VCaP (cell line): ENCODE results near the gene NOS2.

ENCODE experiments used
- H3K27ac ChIP-seq: fragments of 450-650 bp; 2 replicates; pipeline ENCODE4 v1.5.1; 2017
- TF ChIP-seq, protein P1 (sequence below): fragments of 450-650 bp; conservative IDR thresholded peaks from 2 replicates; pipeline ENCODE4 v1.5.1; 2017; ENCODE audit warnings: mild to moderate bottlenecking, moderate library complexity

NOS2 gene

DNA sequence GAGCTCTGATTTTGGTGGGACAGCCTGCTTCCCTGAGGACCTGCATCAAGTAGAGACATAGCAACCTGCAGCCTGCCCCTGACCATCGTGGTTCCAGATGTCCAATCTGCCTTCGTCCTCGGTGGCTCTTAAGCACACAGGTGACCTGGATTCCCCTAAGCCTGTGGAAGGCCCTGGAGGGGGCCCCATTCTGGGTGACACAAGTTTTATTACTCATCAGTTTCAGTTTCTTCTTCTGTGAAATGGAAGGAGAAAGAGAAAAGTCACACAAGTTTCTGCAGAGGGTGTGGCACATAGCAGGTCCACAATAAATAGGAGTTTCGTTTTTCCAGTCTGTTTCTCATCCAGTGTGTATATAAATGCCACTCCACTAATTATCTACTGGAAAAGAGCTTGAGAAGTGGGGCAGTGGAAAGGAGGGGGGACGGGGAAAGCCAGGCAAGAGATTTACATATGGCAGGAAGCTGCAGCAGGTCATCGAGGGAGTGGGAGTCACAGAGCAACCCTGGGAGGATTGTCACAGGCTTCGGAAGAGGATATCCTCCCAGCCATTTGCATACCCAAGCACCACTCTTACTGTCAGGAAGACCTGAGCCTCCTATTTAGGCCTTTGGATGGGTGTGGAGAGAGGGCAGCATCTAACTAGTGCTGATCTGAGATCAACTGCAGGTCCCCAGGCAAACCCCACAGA is 10.0 kb upstream of the NOS2 start:
- TF ChIP-seq, protein P1, sequence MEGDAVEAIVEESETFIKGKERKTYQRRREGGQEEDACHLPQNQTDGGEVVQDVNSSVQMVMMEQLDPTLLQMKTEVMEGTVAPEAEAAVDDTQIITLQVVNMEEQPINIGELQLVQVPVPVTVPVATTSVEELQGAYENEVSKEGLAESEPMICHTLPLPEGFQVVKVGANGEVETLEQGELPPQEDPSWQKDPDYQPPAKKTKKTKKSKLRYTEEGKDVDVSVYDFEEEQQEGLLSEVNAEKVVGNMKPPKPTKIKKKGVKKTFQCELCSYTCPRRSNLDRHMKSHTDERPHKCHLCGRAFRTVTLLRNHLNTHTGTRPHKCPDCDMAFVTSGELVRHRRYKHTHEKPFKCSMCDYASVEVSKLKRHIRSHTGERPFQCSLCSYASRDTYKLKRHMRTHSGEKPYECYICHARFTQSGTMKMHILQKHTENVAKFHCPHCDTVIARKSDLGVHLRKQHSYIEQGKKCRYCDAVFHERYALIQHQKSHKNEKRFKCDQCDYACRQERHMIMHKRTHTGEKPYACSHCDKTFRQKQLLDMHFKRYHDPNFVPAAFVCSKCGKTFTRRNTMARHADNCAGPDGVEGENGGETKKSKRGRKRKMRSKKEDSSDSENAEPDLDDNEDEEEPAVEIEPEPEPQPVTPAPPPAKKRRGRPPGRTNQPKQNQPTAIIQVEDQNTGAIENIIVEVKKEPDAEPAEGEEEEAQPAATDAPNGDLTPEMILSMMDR = no peak

DNA sequence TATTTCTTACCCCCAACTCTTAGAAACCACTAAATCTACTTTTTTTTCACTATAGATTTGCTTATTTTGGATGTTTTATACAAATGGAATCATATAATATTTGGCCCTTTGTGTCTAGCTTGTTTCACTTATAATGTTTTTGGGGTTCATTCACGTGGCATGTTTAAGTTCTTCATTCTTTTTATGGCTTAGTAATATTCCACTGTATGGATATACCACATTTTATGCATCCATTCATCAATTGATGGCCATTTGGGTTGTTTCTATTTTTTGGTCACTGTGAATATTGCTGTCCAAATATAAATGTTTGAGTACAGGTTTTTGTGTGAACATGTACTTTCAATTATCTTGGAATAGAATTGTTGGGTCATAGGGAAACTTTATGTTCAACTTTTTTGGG is 9.2 kb upstream of the NOS2 start:
- H3K27ac ChIP-seq = no peak overlapping the region
- TF ChIP-seq, protein P1 = no peak

More for the DNA sequence above, 10.0 kb upstream of the NOS2 start:
- H3K27ac ChIP-seq = no peak overlapping the region

- TF ChIP-seq, protein P1 = no peak
- H3K27ac ChIP-seq = no peak overlapping the region
These were observed 8.3 kb upstream of the NOS2 start for GRCh38 chr17:27808628-27809027.

DNA sequence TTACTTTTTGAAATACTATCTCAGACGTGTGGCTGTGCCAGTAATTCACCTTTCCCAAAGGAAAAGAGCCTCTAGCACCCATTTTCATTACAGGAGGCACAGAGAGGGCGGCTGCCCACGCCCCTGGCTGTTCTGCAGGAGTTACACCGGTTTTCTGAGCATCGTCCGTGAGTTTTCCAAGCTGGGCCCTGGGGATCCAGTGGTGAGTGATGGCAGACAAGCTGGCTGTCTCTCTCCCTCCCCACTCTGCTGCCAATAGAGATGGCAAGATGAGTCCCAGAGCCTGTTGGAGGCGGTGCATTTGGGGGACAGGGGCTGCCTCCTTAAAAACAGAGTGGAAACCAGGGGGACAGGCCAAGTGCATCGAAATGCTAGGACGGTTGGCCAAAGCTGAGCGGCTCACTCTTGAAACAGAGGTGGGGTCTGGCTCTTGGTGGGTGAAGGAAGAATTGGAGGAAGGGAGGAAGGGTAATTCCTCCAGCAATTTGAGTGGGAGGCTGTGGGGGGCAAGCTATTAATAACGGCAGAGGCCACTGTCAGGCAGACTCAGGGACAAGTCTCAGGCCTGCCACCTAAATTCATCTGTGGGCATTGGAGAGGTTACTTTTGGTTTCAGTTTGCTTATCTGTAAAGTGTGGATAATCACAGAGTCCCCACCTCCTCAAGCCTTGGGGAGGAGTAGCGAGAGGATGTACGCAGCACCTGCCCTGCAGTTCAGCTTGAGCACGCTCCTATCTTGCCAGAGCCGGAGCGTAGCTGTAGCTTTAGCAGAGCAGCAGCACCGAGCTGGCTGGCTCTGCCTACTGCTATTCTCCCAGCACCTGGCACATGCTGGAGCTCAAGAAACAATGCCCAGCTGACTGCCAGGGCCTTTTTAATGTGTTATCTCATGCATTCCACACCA is 7.5 kb upstream of the NOS2 start:
- TF ChIP-seq, protein P1 = no peak
- H3K27ac ChIP-seq = no peak overlapping the region

GRCh38 chr17:27805520-27806146 is 5.3 kb upstream of the NOS2 start:
- H3K27ac ChIP-seq = no peak overlapping the region
- TF ChIP-seq, protein P1 = peak; percentile 95

- TF ChIP-seq, protein P1 = no peak
These were observed 3.8 kb upstream of the NOS2 start for GRCh38 chr17:27804113-27804512.

GRCh38 chr17:27802962-27803680 is 2.8 kb upstream of the NOS2 start:
- TF ChIP-seq, protein P1 = no peak
- no peak overlapping the region for H3K27ac ChIP-seq

More at GRCh38 chr17:27804113-27804512, 3.8 kb upstream of the NOS2 start:
- H3K27ac ChIP-seq = no peak overlapping the region
